C4-2B (cell line): ENCODE data around the gene C17orf50.
A peak's percentile ranks its signal among the peaks of the same experiment; 100 is the strongest.

ENCODE experiments used
- H3K27ac ChIP-seq: fragments of 450-650 bp; 2 replicates; pipeline ENCODE4 v1.5.1; 2017
- CTCF ChIP-seq: fragments of 450-650 bp; conservative IDR thresholded peaks from 2 replicates; pipeline ENCODE4 v1.5.1; 2017; ENCODE audit warnings: mild to moderate bottlenecking
- ZFX ChIP-seq: fragments of 450-650 bp; IDR thresholded peaks from 2 replicates; pipeline ENCODE4 v1.6.1; 2017

C17orf50 gene

GRCh38 chr17:35757243-35757642 is 3.4 kb upstream of the C17orf50 start:
- H3K27ac ChIP-seq, result no peak overlapping the region
- TF ChIP-seq CTCF (no peak), ZFX (no peak)

- H3K27ac ChIP-seq, result no peak overlapping the region
- TF ChIP-seq ZFX (no peak), CTCF (no peak)
Observed at GRCh38 chr17:35761601-35762000, 914 bp downstream of the C17orf50 start.

- no peak overlapping the region for H3K27ac ChIP-seq
Observed at GRCh38 chr17:35763767-35764122, 3.1 kb downstream of the C17orf50 start.

GRCh38 chr17:35764123-35764991 is 3.7 kb downstream of the C17orf50 start:
- H3K27ac ChIP-seq, result no peak overlapping the region; the same call in 1 of the 2 replicates
- TF ChIP-seq CTCF (peak; percentile 98), ZFX (no peak)

More at GRCh38 chr17:35763767-35764122, 3.1 kb downstream of the C17orf50 start:
- no peak for TF ChIP-seq ZFX
- no peak for TF ChIP-seq CTCF

GRCh38 chr17:35765086-35765710 is 4.5 kb downstream of the C17orf50 start:
- TF ChIP-seq CTCF, result no peak
- TF ChIP-seq ZFX, result no peak
- H3K27ac ChIP-seq, result no peak overlapping the region

GRCh38 chr17:35765756-35766488 is 5.2 kb downstream of the C17orf50 start:
- H3K27ac ChIP-seq, result no peak overlapping the region

More at GRCh38 chr17:35765756-35766488, 5.2 kb downstream of the C17orf50 start:
- no peak for TF ChIP-seq ZFX
- no peak for TF ChIP-seq CTCF
